Activated CD4-positive, alpha-beta T cell treated with anti-CD3 and anti-CD28 coated beads, Interleukin-2, amount 50 U/mL, for 16 hours (primary cell): ENCODE results near the gene CREBBP.

Experiments
- DNase-seq: peaks from one replicate; pipeline ENCODE4 v3.0.0-alpha.2; 2020

The CREBBP gene

DNA sequence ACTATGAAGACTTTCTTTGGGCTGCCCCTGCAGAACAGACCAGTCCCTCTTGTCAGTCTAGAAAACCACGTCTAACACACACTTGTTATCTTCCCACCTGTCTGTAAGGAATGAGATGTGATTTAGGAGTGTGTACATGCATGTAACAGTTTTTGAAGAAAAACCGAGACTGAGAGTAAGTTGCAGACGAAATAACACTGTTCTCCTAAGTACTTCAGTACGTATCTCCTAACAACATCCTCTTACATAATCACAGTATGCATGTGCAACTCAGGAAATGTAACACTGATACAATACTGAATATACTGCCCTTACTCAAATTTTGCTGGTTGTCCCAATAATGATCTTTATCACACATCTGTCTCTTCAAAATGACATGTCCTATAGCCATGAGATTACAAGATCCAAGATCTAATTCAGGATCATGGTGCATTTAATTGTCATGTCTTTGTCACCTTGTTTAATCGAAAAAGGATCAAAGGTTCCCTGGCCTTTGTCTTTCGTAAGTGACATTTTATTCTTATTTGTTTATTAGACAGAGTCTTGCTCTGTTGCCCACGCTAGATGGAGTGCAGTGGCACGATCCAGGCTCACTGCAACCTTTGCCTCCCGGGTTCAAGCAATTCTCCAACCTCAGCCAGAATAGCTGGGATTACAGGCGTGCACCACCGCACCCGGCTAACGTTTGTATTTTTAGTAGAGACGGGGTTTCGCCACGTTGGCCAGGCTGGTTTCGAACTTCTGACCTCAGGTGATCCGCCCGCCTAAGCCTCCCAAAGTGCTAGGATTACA, 25.6 kb downstream of the CREBBP start:
- no peak for DNase-seq

DNA sequence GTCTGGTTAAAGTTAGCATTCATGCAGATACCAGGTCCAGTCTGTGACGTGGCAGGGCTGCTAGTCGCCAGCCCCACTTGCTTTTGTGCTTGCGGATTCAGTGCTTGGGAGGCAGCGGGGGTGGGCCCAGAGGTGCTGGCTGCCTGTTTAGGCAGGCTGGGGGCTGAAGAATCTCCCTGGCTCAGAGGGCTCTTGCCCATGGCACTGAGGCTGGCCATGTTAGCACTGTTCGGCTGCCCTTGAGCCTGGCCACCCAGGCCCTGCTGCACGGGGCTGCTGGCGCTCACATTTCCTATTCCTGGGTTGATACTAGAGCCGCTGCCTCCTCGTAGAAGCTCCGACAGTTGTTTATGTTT, 30.0 kb downstream of the CREBBP start:
- DNase-seq, result no peak

DNA sequence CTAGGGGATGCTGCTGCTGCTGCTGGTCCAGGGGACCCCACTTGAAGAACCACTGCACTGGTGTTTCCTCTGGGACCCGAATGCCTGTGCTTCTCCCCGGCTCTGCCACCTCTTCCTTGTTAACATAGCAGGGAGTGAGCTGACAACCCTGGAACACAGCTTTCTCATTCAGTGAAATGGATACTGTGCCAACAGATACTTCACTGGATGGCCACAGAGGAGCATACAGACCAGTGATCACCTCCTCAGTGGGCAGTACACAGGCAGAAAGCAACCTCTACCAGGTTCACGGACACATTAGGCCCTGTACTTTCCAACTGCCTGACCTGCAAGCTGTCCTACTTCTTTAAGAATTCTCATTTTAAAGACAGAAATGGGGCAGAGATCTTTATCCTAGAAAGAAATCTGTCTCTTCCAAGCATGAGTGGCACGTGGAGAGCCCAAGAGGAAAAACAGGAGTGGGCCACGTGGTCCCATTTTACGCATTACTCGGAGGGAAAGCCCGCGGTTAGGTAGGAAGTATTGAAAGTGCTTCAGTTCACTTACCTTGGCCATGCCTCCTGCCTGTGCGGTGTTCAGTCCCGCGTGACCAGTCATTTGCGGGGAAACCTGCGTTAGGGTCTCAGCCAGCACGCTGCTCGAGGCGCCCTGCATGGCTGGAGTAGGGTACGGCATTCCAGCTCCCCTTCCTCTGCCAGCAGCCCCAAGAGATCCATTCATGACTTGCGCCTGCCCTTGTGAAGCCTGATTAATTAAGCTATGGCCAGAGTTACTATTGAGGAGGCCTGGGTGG, 30.6 kb downstream of the CREBBP start:
- no peak for DNase-seq

DNA sequence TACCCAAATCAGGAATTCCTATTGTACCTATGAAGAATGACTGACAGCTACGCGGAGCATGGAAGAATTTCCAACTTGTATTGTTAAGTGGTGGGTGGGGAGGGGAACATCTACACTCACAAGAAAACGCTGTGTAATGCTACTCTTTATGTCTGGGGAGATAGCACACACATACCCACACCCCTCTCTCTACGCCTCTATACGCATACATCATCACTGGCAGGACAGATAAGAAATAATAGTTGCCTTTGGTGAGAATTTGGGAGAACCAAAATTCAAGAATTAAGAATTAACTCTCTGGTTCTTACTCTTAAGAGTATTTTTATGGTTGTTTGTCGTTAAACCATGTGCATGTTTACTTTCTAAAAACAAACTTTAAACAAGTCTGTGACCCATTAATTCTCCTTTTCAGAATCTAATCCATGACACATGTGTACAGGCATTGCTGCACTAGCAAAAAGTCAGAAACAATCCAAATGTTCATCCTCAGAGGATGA, 33.9 kb downstream of the CREBBP start:
- DNase-seq, result no peak

DNA sequence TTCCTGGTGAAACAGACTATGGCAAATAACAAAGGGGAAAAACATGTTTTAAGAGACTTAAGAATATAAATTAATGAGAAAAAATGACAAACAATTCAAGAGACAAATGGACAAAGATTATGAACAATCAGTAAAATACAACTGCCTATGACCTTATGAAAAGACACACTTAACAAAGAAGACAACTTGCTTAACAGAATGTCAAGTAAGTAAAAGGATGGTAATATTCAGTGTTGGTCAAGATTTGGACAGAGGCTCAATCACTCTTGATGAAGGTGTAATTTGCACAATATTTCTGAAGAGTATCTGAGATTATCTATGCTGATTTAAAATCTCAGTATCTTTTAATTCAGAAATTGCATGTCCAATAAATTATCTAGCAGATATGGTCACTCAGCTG, 34.4 kb downstream of the CREBBP start:
- DNase-seq, result no peak

DNA sequence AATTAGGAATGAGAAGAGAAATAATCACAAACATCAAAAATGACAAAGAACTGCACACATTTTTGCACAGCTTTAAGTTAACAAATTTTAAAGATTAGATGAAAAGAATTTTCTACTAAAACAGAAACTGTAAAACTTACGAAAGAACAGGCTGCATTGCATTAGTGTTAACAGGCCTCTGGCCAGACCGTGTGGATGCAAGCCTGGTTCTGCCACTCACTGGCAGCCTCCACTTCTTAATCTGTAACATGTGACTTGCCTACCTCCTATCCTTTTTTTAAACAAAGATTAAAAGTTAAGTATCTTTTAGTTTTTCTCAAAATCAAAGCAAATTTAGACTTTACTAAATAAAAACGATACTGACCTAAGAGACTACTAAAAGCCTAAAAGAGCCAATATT, 37.5 kb downstream of the CREBBP start:
- no peak for DNase-seq

DNA sequence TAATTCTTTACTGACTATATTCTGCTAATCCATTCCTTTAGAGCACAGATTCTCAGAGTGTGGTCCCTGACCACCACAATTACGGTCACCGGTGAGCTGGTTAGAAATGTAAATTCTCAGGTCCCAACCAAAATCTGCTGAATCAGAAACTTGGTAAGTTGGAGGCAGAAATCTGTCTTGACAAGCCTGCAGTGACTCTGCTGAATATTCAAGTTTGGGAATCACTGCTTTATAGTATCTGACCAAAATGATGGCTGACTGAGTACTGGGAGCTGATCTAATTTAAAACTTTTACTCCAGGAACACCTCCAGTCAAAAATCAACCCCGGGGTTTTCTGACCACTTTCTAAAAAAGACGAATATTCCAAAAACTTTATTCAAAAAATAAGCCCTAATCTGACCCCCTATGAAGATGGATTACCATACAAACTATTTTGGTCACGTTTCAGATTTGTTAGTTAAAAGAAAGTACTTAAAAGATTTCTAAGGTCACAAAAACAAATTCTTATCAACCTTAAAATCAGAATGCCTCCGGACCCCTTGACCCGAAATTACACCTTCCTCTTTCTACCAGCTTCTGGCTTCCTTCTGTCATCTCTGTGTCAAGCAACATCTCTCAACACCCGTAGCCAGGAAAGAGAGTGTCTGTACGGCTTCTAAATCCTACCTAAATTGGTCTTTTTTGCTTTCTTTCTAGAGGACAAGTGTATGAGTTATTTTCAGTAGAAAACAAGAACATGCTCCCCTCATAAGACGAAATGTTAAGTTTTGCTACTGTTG, 38.6 kb downstream of the CREBBP start:
- DNase-seq, result no peak

DNA sequence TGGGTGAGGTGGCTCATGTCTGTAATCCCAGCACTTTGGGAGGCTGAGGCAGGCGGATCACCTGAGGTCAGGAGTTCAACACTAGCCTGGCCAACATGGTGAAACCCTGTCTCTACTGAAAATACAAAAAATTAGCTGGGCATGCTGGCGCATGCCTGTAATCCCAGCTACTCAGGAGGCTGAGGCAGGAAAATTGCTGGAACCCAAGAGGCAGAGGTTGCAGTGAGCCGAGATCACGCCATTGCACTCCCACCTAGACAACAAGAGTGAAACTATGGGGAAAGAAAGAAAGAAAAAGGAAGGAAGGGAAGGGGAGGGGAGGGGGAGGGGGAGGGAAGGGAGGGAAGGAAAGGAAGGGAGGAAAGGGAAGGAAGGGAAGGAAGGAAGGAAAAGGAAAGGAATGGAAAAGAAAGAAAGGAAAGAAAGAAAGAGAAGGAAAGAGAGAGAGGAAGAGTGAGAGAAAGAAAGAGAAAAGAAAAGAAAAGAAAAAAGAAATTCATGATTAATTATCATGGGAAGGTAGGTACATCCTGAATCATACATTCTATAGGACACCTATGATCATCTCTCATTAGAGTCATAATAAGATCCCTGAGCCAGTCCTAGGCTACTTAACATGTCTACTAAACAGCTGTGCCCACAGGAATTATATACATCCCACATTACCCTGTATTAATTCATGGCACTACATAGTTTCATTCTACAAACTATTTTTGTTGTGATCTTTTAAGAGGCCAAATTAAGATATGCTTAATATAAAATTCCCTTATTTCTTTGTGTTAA, 40.9 kb downstream of the CREBBP start:
- no peak for DNase-seq

DNA sequence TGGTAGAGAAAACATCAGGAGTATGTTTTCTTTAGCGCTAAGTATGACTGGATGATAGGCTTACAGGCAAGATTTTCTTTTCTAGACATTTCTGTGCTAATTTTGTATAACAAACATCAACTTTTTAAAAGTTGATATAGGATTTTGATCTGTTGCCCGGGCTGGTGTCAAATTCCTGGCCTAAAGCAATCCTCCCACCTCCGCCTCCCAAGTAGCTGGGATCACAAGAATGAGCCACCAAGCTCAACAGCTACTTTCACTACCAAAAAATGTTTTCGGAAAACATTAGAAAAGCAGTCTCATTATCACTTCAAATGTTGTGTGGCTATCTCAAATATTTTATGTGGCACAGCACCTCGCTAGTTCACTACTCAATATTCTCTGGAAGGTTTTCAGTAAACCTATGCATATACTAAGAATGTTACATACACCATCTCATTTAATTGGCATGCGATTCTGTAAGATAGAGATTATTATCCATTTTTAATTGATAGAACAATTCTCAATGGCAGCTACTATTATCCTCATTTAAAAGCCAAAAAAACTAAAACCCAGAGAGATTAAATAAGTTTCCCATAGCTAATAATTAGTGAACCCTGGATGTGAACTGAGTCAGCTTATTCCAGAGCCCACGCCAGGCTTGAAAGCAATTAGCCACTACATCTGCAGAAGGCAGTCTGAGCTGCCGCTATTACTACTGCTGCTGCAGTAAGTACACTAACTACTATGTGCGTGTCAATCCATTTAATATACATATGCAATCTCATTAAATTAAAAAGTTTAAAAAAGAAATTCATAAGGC, 41.7 kb downstream of the CREBBP start:
- no peak for DNase-seq

DNA sequence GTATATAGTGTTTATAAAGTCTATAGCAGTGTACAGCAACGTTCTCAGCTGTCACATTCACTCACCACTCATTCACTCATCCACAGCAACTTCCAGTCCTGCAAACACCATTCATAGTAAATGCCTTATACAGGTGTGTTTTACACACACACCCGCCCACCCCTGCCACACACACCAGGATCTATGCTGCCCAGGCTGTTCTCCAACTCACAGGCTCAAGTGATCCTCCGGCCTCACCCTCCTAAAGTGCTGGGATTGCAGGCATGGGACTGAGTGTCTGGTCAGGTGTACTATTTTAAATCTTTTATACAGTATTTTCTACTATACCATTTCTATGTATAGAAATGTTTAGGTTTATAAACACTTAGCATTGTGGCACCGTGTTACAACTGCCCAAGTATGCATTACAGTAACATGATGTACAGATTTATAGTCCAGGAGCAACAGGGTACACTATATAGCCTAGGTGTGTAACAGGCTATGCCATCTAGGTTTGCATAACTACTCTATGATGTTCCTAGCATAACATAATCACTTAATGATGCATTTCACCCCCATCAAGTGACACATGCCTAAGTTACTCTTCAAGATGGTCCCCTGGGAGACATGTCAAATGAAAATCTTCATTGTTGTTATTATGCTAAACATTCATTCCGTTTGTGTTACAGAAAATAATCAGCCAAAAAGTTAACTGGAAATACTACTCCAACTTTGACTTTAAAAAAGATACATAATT, 42.5 kb downstream of the CREBBP start:
- DNase-seq, result no peak

DNA sequence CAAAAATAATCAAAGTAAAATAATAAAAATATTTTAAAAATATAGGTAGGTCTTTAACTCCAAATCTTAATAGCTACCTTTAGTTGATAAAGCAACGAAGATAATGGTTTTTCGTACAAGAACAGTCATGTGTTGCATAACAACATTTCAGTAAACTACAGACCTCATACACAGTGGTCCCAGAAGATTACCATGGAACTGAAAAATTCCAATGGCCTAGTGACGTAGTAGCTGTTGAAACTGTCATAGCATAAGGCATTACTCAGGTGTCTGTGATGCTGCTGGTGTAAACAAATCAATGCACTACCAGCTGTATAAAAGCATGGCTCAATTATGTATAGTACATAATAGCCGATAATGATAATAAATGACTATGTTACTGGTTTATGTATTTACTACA, 43.9 kb downstream of the CREBBP start:
- no peak for DNase-seq

DNA sequence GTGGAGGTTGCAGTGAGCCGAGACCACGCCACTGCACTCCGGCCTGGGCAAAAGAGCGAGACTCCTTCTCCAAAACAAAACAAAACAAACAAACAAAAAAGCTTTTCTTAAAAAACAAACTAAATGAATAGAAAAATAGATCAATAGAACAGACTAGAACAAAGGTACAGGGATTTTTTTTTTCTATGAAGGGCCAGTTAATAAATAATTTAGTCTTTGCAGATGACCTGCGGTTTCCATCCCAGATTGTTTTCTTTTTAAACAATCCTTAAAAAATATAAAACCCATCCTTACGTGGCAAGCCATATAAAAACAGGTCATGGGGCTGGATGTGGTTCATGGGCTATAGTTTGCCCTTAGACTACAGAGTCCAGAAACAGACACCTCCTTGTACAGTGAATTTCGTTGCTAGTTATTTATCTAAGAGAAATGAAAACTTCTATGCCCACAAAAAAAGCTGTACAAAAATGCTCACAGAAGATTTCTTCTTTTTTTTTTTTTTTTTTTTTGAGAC, 45.4 kb downstream of the CREBBP start:
- DNase-seq, result no peak

DNA sequence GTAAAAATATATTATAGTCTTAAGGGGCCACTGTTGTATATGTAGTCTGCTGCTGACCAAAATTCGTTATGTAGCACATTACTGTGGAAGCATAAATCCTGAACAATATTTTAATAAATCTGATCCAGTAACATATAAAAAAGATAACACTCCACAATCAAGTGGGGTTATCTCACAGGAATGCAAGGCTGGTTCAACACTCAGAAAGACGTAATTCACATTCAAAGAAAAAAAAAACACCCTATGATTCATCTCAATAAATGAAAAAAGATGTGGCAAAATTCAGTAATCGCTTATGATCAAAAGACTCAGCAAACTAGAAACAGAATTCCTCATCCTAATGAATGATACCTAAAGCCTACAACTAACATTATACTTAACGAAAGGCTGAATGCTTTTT, 47.8 kb downstream of the CREBBP start:
- no peak for DNase-seq

DNA sequence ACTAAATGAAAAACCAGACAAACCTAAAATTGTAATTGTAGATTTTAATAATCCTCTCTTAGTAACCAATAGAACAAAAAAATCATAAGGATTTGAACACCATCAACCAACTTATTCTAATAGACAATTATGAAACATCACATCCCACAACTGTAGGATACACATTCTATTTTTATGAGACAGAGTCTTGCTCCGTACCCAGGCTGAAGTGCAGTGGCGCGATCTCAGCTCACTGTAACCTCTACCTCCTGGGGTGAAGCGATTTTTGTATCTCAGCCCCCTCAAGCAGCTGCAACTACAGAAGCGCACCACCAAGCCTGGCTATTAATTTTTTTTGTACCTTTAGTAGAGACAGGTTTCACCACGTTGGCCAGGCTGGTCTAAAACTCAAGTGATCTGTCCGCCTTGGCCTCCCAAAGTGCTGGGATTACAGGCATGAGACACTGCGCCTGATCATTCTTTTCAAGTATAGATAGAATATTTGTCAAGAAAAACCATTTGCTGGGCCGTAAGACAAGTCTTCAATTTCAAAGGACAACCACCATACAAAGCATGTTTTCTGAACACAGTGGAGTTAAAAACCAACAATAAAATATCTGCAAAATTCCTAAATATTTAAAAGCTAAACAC, 49.8 kb downstream of the CREBBP start:
- no peak for DNase-seq

DNA sequence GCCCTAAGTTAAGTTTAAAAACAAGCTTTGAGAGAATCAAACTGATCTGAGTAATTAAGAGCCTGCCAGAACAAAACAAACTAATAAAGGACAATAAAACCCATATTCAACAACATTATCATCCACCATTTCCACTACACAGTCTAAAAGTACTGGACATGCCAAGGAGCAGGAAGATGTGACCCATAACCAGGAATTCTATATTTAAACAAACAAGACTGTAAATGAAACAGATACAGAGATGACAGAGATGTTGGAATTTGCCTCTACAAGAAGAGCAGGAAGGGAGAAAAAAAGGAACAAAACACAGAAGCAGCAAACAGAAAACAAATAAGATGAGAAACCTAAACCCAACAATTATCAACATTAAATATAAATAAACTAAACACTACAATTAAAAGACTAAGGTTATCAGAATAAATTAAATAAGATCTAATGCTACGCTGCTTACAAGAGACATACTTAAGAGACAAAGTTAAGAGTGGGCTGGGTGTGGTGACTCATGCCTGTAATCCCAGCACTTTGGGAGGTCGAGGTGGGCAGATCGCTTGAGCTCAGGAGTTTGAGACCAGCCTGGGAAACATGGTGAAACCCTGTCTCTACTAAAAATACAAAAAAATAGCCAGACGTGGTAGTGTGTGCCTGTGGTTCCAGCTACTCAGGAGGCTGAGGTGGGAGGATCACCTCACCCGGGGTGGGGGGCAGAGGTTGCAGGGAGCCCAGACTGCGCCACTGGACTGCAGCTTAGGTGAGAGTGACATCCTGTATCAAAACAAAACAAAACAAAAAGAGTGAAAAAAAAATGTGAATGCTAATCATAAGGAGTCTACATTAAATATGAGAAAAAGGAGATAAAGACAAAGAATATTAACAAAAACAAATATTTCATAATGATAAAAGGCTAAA, 50.6 kb downstream of the CREBBP start:
- DNase-seq, result no peak

DNA sequence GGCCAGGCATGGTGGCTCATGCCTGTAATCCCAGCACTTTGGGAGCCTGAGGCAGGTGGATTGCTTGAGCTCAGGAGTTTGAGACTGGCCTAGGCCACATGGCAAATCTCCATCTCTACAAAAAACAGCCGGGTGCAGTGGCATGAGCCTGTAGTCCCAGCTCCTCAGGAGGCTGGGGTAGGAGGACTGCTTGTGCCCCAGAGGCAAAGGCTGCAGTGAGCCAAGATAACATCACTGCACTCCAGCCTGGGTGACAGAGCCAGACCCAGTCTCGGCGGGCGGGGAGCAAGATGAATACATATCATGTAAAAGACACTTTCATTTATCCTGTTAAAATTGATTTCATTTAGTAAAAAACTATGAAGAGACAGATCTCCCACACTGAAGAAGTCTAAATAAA, 54.6 kb downstream of the CREBBP start:
- DNase-seq, result no peak

DNA sequence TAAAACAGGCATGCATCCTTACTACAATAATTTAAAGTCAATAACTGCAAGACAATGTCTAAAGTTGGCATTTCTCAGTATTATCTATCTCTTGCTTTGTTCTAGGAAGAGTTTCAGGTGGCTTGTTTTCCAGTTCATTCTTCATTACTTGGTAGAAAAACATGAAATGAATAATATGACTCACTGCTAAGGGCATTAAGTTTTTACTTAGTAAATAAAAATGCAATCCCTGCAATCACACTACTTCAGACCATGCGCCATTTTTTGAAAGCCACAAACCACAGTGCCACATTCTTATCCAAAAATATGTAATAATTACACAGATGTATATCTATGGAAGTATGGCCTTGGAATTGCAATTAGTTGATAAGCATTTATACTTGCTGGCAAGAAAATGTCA, 55.4 kb downstream of the CREBBP start:
- peak; percentile 46 for DNase-seq

DNA sequence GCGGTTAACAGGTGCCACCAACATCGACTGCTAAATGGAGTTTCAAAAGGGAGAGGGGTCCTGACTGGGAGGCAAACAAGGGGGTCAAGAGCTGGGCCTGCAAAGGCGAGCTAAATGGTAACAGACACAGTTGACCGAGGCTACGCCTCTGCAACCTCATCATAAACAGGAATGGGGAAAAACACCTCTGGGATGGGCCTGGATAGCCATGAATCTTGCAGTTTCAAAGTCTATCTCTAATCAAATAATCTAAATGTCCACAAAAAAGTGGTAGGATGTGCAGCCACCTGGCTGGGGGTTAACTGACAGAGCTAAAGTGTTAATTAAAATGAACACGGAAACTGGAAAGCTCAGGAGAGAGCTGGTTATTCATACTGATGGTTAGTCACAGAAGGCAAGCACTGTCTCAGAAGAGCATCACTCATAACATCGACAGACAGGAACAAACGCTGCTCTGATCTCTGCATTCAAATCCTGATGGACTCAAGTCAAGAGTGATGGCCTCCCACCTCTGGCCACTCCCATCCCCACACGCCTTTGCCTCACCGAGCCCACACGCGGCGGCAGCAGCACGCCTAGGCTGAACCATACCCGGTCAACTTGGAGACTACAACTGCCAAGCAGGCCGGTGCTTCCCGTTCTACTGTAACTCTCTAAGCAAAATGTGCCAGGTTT, 56.3 kb downstream of the CREBBP start:
- DNase-seq, result peak; percentile 23

DNA sequence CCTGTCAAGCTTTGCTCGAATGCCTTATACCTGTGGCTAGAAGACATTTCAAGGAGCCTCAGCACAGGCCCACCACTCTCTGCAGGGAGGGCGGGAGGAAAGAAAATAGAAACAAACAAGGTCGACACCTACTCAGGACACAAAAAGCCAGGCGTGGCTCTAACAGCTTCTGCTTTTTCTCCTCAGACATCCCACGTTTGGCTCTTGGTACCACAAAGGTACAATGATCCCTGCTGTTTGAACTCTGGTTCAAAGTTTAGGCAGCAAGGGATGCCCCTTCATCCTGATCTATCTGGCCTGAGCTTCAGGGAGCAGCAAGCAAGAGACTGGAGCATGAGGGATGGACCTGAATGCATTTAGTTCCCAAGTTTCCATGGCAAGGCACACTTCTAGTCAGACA, 57.1 kb downstream of the CREBBP start:
- DNase-seq, result no peak
